Measurements from ENCODE around the gene DEPP1. TPM values are rescaled to one million over a fixed set of nuclear protein-coding genes. Genes with fewer than 3 reads are reported as not detected.

The DEPP1 gene
- total and polyA plus RNA-seq, 2 of the 13 experiments (the other 11 are each of a cell fraction or from before 2014, with no cell fraction given): 14.8 to 270 TPM

- TF ChIP-seq, protein P1, sequence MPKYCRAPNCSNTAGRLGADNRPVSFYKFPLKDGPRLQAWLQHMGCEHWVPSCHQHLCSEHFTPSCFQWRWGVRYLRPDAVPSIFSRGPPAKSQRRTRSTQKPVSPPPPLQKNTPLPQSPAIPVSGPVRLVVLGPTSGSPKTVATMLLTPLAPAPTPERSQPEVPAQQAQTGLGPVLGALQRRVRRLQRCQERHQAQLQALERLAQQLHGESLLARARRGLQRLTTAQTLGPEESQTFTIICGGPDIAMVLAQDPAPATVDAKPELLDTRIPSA (CRISPR knock-in tag; IDR thresholded peaks at IDR 0.05; ENCODE audit: borderline replicate concordance): no peak
- TF ChIP-seq DZIP1 (CRISPR knock-in tag; IDR thresholded peaks at IDR 0.05): no peak
- peak; percentile 64 for TF ChIP-seq ZKSCAN1 (IDR thresholded peaks at IDR 0.05; ENCODE audit: low read length)
- peak; percentile 65; the same call in 1 of the 2 replicates for TF ChIP-seq NCOA5 (CRISPR knock-in tag; IDR thresholded peaks at IDR 0.05)
- TF ChIP-seq NR3C1 (CRISPR knock-in tag; IDR thresholded peaks at IDR 0.05): no peak
- TF ChIP-seq ZNF674 (CRISPR knock-in tag; IDR thresholded peaks at IDR 0.05; ENCODE audit: low read depth): no peak
- TF ChIP-seq CREB1 (IDR thresholded peaks at IDR 0.05): no peak
- peak; percentile 61 for TF ChIP-seq CREB1 (CRISPR knock-in tag; IDR thresholded peaks at IDR 0.05)
- TF ChIP-seq MLLT10 (CRISPR knock-in tag; IDR thresholded peaks at IDR 0.05): no peak
- no peak for TF ChIP-seq ZBTB39 (CRISPR knock-in tag; IDR thresholded peaks at IDR 0.05)
- peak; percentile 12; the same call in 1 of the 2 replicates for TF ChIP-seq ARNT2 (CRISPR knock-in tag; IDR thresholded peaks at IDR 0.05; ENCODE audit: low read depth)
- TF ChIP-seq ZNF678 (CRISPR knock-in tag; IDR thresholded peaks at IDR 0.05): no peak
- no peak for TF ChIP-seq BRCA1 (CRISPR knock-in tag; IDR thresholded peaks at IDR 0.05)
- no peak for TF ChIP-seq KAT2B (IDR thresholded peaks at IDR 0.05; ENCODE audit: borderline replicate concordance, low read depth, low read length)
- no peak for TF ChIP-seq SP1 (IDR thresholded peaks at IDR 0.05)
- TF ChIP-seq SP1 (CRISPR knock-in tag; IDR thresholded peaks at IDR 0.05): no peak
- no peak for TF ChIP-seq SMC3 (IDR thresholded peaks at IDR 0.05; ENCODE audit: low read length)
- TF ChIP-seq ZNF761 (CRISPR knock-in tag; conservative IDR thresholded peaks at IDR 0.05): 0 out of 2 replicates have a peak, but pooled peaks have one; percentile 12
- TF ChIP-seq CC2D1A (CRISPR knock-in tag; IDR thresholded peaks at IDR 0.05): peak; percentile 86; the same call in 1 of the 2 replicates
- TF ChIP-seq HNF4A (CRISPR knock-in tag; IDR thresholded peaks at IDR 0.05): peak; percentile 81
- peak; percentile 98 for TF ChIP-seq GATA4 (IDR thresholded peaks at IDR 0.05; ENCODE audit: borderline replicate concordance, low read depth)
- TF ChIP-seq KLF6 (CRISPR knock-in tag; IDR thresholded peaks at IDR 0.05): peak; percentile 77; the same call in 1 of the 2 replicates
- no peak for TF ChIP-seq ZNF709 (CRISPR knock-in tag; IDR thresholded peaks at IDR 0.05)
- peak; percentile 77 for TF ChIP-seq ELF3 (CRISPR knock-in tag; IDR thresholded peaks at IDR 0.05)
- TF ChIP-seq NPAS2 (CRISPR knock-in tag; IDR thresholded peaks at IDR 0.05; ENCODE audit: borderline replicate concordance): no peak
- no peak for TF ChIP-seq CENPBD1 (CRISPR knock-in tag; IDR thresholded peaks at IDR 0.05; ENCODE audit: borderline replicate concordance, low read depth)
Measured at GRCh38 chr10:44995914-44996669, 17.5 kb upstream of the DEPP1 start (continued).
